ENCODE data around the gene CSTF1.
"Not testable (repeated sequence)": the region's sequence is repeated elsewhere in the genome, so short reads cannot be mapped to it uniquely, and the experiment has no call there.

The CSTF1 gene

GRCh38 chr20:56371977-56372376 is 20.5 kb upstream of the CSTF1 start:
- DNase-seq = no peak

GRCh38 chr20:56372850-56373249 is 19.6 kb upstream of the CSTF1 start:
- DNase-seq = no peak

GRCh38 chr20:56373942-56374341 is 18.5 kb upstream of the CSTF1 start:
- no peak for DNase-seq

- no peak for DNase-seq
Measured at GRCh38 chr20:56376331-56376730, 16.1 kb upstream of the CSTF1 start.

- DNase-seq = no peak
Measured at GRCh38 chr20:56378386-56378785, 14.1 kb upstream of the CSTF1 start.

GRCh38 chr20:56380375-56380774 is 12.1 kb upstream of the CSTF1 start:
- DNase-seq = no peak

- DNase-seq = no peak
Measured at GRCh38 chr20:56381501-56381900, 10.9 kb upstream of the CSTF1 start.

GRCh38 chr20:56382696-56383095 is 9.7 kb upstream of the CSTF1 start:
- no peak for DNase-seq

GRCh38 chr20:56383334-56383733 is 9.1 kb upstream of the CSTF1 start:
- DNase-seq = no peak

GRCh38 chr20:56385130-56385529 is 7.3 kb upstream of the CSTF1 start:
- no peak for DNase-seq

GRCh38 chr20:56386219-56386618 is 6.2 kb upstream of the CSTF1 start:
- DNase-seq = no peak

GRCh38 chr20:56388882-56389281 is 3.6 kb upstream of the CSTF1 start:
- DNase-seq = no peak

GRCh38 chr20:56389807-56390206 is 2.6 kb upstream of the CSTF1 start:
- no peak for DNase-seq

- not testable (repeated sequence) for DNase-seq
Measured at GRCh38 chr20:56390396-56390795, 2.0 kb upstream of the CSTF1 start.

- DNase-seq = no peak
Measured at GRCh38 chr20:56391037-56391436, 1.4 kb upstream of the CSTF1 start.

GRCh38 chr20:56391596-56392131 is 781 bp upstream of the CSTF1 start:
- no peak for DNase-seq

- no peak for DNase-seq
Measured at GRCh38 chr20:56392881-56393482, 537 bp downstream of the CSTF1 start.

- DNase-seq = no peak
Measured at GRCh38 chr20:56393653-56394052, 1.2 kb downstream of the CSTF1 start.

GRCh38 chr20:56395166-56395565 is 2.7 kb downstream of the CSTF1 start:
- no peak for DNase-seq

- DNase-seq = no peak
Measured at GRCh38 chr20:56400001-56400640, 7.7 kb downstream of the CSTF1 start.

GRCh38 chr20:56403465-56403864 is 11.0 kb downstream of the CSTF1 start:
- no peak for DNase-seq

- DNase-seq = not testable (repeated sequence)
Measured at GRCh38 chr20:56405356-56405755, 12.9 kb downstream of the CSTF1 start.

GRCh38 chr20:56406910-56407309 is 14.5 kb downstream of the CSTF1 start:
- no peak for DNase-seq

- DNase-seq = no peak
Measured at GRCh38 chr20:56409521-56409920, 17.1 kb downstream of the CSTF1 start.

GRCh38 chr20:56409956-56410355 is 17.5 kb downstream of the CSTF1 start:
- DNase-seq = no peak
